Measurements from ENCODE around the gene BAK1.
"Not testable (repeated sequence)": the region's sequence is repeated elsewhere in the genome, so short reads cannot be mapped to it uniquely, and the experiment has no call there.

BAK1 gene

DNA sequence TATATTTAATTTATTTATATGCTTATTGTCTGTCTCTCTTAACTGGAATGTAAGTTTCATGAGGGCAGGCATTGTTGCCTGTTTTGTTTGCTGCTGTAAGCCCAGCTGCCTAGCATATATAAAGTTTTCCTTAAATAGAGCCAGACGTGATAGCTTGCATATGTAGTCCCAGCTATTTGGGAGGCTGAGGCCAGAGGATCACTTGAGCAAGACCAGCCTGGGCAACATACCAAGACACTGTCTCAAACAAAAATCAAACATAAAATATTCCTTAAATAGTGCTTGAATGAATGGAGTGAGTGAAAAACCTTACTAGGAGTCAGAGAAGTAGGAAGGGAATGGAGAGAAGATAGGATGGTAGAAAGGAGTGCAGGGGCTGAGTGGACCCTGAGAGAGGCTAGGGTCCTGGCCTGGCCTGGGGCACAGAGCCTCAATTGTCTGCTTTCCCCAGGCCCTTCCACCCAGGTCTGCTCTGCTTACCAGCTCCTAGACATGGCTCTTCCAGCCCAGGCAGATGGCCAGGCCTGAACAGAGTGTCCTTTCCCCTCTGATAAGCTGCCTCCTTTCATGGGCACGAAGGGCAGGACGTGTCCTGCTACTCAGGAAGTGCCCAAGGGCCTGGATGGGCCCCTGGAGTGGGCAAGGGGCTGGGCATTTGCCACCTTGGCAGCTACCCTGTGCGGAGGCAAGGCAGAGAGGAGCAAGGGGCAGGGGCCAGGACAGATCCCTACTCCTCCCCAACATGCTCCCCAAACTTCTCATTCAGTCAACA, 17.7 kb upstream of the BAK1 start:
- TF ChIP-seq, protein P1, sequence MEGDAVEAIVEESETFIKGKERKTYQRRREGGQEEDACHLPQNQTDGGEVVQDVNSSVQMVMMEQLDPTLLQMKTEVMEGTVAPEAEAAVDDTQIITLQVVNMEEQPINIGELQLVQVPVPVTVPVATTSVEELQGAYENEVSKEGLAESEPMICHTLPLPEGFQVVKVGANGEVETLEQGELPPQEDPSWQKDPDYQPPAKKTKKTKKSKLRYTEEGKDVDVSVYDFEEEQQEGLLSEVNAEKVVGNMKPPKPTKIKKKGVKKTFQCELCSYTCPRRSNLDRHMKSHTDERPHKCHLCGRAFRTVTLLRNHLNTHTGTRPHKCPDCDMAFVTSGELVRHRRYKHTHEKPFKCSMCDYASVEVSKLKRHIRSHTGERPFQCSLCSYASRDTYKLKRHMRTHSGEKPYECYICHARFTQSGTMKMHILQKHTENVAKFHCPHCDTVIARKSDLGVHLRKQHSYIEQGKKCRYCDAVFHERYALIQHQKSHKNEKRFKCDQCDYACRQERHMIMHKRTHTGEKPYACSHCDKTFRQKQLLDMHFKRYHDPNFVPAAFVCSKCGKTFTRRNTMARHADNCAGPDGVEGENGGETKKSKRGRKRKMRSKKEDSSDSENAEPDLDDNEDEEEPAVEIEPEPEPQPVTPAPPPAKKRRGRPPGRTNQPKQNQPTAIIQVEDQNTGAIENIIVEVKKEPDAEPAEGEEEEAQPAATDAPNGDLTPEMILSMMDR (IDR thresholded peaks at IDR 0.05; ENCODE audit: low read depth, low read length): no peak
- no peak overlapping the region for H3K4me3 ChIP-seq (ENCODE audit: low read depth, low read length)

DNA sequence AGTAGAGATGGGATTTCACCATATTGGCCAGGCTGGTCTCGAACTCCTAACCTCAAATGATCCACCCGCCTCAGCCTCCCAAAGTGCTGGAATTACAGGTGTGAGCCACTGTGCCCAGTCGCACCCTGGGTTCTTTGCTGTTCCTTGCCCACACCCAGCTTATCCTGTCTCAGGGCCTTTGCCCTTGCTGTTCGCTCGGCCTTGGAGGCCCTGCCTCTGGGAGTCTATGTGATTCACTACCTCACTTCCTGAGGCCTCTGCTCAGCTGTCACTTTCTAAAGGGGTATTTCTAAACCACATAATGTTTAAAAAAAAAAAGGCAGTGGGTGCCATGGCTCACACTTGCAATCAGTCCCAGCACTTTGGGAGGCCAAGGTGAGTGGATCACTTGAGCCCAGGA, 16.8 kb upstream of the BAK1 start:
- H3K4me3 ChIP-seq (ENCODE audit: low read depth, low read length): not testable (repeated sequence)

DNA sequence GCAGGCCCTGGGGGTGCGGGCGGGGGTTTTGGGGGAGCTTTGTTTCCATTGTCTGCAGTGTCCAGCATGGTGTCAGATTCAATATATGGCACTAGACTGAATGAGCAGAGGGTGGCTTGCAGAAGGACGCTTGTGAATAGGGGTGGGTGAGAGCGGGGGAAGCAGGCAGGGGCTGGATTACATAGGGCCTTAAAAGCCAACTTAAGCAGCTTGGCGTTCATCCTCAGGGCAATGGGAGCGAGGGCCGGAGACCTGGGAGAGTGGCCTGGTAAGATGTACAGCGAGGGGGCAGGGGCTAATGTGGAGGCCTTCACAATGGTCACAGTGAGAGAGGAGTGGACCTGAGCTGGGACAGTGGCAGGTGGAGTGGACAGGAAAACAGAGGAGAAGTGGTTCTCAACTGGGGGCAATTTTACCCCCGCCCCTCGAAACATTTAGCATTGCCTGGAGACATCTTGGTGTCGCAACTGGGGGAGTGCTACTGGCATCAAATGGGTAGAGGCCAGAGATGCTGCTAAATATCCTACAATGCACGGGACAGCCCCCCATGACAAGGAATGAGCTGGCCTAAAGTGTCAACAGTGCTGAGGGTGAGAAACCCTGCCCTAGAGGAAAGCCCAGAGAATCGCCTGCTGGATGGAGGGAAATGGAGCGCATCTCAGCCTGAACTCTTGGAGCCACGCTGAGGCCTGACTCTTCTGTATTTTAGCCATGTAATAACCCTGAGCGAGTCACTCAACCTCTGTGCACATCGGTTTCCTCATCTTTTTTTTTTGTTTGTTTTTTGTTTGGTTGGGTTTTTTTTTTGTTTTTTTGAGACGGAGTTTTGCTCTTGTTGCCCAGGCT, 15.1 kb upstream of the BAK1 start:
- H3K4me3 ChIP-seq (ENCODE audit: low read depth, low read length): no peak overlapping the region
- TF ChIP-seq, protein P1 (IDR thresholded peaks at IDR 0.05; ENCODE audit: low read depth, low read length): no peak

DNA sequence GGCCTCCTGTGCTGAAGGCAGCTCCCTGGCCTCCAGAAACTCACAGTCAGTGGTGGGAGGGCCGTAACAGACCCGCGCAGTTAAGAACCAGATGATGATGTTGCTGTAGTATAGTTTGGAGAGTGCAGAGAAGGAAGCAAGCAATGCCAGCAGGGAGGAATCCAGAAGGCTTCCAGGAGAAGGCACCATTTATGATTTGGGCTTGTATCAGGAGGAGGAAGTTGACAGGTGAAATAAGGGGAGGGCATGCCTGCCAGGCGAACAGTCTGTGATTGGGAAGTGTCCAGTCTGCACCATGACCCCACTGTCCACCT, 13.3 kb upstream of the BAK1 start:
- TF ChIP-seq, protein P1 (IDR thresholded peaks at IDR 0.05; ENCODE audit: low read depth, low read length): no peak
- H3K4me3 ChIP-seq (ENCODE audit: low read depth, low read length): no peak overlapping the region

DNA sequence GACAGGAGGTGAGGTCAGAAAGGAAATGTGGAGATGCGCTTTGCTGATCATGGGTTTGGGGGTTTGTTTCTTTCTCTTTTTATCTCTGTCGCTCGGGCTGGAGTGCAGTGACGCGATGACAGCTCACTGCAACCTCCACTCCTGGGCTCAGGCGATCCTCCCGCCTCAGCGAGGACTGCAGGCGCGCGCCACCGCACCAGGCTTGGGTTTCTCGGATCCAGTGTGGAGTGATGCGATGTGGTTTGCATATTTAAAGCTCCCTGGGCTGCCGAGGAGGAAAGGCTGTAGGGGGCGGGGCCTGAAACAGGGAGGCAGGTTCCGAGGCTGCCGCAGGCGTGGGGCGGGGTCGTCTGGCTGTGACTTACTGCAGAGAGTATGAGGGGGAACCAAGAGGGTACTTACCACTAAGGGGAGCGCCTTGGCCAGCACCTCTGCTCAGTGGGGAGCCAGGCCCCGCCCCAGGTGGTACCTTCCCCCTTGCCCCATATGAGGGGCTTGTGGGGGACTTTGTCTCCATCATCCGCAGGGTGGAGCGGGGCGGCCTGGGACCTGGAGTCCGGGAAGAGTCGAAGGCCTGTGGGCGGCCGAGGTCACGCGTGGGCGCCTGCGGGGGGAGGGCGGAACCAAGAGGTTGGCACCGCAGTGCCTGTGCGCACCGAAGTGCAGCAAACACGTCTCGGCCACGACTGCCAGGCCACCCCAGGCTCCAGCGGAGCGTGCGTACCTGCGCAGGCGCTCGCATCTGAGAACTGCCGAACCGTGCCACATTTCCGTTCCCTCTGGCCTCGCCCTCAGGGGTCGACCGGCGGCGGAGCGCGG, 12.7 kb upstream of the BAK1 start:
- no peak overlapping the region for H3K4me3 ChIP-seq (ENCODE audit: low read depth, low read length)
- TF ChIP-seq, protein P1 (IDR thresholded peaks at IDR 0.05; ENCODE audit: low read depth, low read length): no peak

DNA sequence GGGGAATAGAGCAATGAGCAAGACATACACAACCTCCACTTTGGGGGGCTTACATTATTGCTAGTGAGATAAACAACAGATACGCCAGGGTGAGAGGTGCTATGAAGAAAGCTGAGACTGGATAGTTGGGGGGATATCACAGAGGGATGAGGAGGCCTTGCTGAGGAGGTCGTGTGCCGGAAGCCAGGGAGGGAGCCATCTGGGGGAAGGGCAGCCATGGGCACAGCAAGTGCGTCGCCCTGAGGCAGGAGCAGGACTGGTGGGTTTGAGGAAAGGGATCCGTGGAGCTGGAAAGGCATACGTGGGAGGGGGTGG, 12.2 kb upstream of the BAK1 start:
- TF ChIP-seq, protein P1 (IDR thresholded peaks at IDR 0.05; ENCODE audit: low read depth, low read length): no peak
- H3K4me3 ChIP-seq (ENCODE audit: low read depth, low read length): no peak overlapping the region

DNA sequence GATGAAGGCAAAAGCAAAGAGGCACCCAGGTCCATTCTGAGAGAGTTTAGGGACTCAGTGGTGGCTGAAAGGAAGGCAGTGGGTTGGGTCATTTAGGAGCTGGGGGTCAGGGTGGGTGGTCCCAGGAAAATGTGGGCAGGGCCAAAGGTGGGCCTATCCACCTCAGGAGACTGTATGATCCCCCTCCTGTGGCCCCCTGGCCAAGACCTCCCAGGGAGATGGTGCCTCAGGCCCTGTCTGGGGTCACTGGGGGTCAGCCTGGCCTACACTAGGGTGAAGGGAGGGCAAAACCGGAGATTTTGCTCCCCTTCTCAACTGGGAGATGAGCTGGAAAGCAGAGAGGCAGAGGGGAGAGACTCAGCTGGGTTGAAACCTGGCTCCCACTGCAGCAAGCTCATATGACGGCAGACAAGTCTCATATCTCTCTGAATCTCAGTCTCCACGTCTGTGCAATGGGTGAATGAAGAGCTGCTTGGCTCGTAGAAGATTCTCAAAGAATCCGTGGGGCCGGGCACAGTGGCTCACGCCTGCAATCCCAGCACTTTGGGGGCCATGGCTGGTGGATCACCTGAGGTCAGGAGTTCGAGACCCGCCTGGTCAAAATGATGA, 11.5 kb upstream of the BAK1 start:
- no peak overlapping the region for H3K4me3 ChIP-seq (ENCODE audit: low read depth, low read length)
- TF ChIP-seq, protein P1 (IDR thresholded peaks at IDR 0.05; ENCODE audit: low read depth, low read length): no peak
